ENCODE data around the gene PLAGL2. TPM values are rescaled to one million over a fixed set of nuclear protein-coding genes. Genes with fewer than 3 reads are reported as not detected.

The PLAGL2 gene
- total and polyA plus RNA-seq, 2 of the 4 experiments (the other 2 are of a cell fraction): 2.9 to 7.7 TPM

GRCh38 chr20:32150291-32150848 is 57.2 kb downstream of the PLAGL2 start:
- no peak overlapping the region for H4K8ac ChIP-seq (ENCODE audit: low read depth in 2 of 2, low read length in 2 of 2)
- H4K5ac ChIP-seq (ENCODE audit: low read depth, low read length): no peak overlapping the region
- no peak overlapping the region for H3K4ac ChIP-seq (ENCODE audit: low read depth, low read length)
- ATAC-seq (ENCODE audit: low read depth) (no peak), DNase-seq (no peak)
- no peak overlapping the region for H3K4me3 ChIP-seq (ENCODE audit: insufficient read depth, low read depth, low read length)
- intact Hi-C loops (cut with micrococcal nuclease): no loop called here
- no peak overlapping the region for H2BK5ac ChIP-seq (ENCODE audit: low read depth, low read length, poor library complexity, severe bottlenecking)
- peaks cover 5% of the 10 kb centered on the region; the same call in 1 of the 2 replicates for H3K4me1 ChIP-seq (ENCODE audit: control insufficient read depth, insufficient read depth, low read length)
- H2AK9ac ChIP-seq (replicated peaks; ENCODE audit: low read depth, low read length, poor library complexity): peak overlapping the region; percentile 65
- ChIA-PET POLR2A (ENCODE audit: unreplicated experiment) (interaction anchor here (0.6 kb wide), 2 partner anchors 34 to 315 kb away, joined by 5 to 7 read pairs; no protein-coding TSS in a partner anchor), CTCF (no interaction called here)
- BruUV-seq (replicated peaks): no TSS peak
- no peak overlapping the region for H4K91ac ChIP-seq (ENCODE audit: insufficient read depth, low read depth, low read length)
- H2AK5ac ChIP-seq (ENCODE audit: low read depth, low read length): no peak overlapping the region
- H2BK15ac ChIP-seq (ENCODE audit: low read depth, low read length): no peak overlapping the region
- H3K27ac ChIP-seq (ENCODE audit: insufficient read depth, low read length): no peak overlapping the region
- no peak overlapping the region for H3K4me2 ChIP-seq (ENCODE audit: low read depth, low read length)
- H3K9ac ChIP-seq (ENCODE audit: low read depth, low read length): no peak overlapping the region
- in situ Hi-C loops (cut with MboI; ENCODE audit: low sequenced_read_pairs): no loop called here
- H3K9me1 ChIP-seq (ENCODE audit: insufficient read depth, low read length): peaks cover 20% of the 10 kb centered on the region; the same call in 1 of the 2 replicates
- H3K27me3 ChIP-seq (ENCODE audit: control insufficient read depth, insufficient read depth, low read length): no peaks in the 10 kb centered on the region
- dilution Hi-C loops (cut with HindIII; ENCODE audit: low sequenced_read_pairs, unreplicated experiment): no loop called here
- no peak overlapping the region for H3K14ac ChIP-seq (replicated peaks; ENCODE audit: low read depth, low read length)
- peaks cover 0 to 28% of the 10 kb centered on the region in 2 experiments; a peak in 2 of 4 replicates for H3K79me1 ChIP-seq (ENCODE audit: low read depth in 1 of 2, low read length in 2 of 2)
- peak overlapping the region; percentile 63 for H2AFZ ChIP-seq (replicated peaks; ENCODE audit: low read length, poor library complexity)
- H3K23ac ChIP-seq (ENCODE audit: low read depth, low read length): no peak overlapping the region
- H4K20me1 ChIP-seq (ENCODE audit: insufficient read depth, low read length): peaks cover 11% of the 10 kb centered on the region
- no peak overlapping the region for H2BK20ac ChIP-seq (ENCODE audit: low read depth, low read length)
- H2BK120ac ChIP-seq (ENCODE audit: low read depth, low read length): no peak overlapping the region
- WGBS, 2 experiments (ENCODE audit: extremely low coverage in 2 of 2, insufficient read length in 1 of 2): no CpG with 5 or more reads among the region's 10 CpGs
- no peaks in the 10 kb centered on the region for H3K9me3 ChIP-seq (ENCODE audit: control insufficient read depth, insufficient read depth, low read length)
- H3K18ac ChIP-seq (ENCODE audit: low read depth, low read length): no peak overlapping the region
- H3K56ac ChIP-seq (ENCODE audit: extremely low read depth, insufficient read depth, low read length): no peak overlapping the region
- H3K36me3 ChIP-seq (ENCODE audit: control insufficient read depth, insufficient read depth, low read length): peaks cover 63% of the 10 kb centered on the region
- TF ChIP-seq RFX5 (IDR thresholded peaks at IDR 0.05; ENCODE audit: low read depth, low read length) (no peak), CTCF (conservative IDR thresholded peaks at IDR 0.05; ENCODE audit: low read depth, low read length) (no peak), ELK1 (IDR thresholded peaks at IDR 0.05; ENCODE audit: borderline replicate concordance, low read depth, low read length) (no peak), SMC3 (IDR thresholded peaks at IDR 0.05; ENCODE audit: low read depth, low read length) (no peak), CHD1 (IDR thresholded peaks at IDR 0.05; ENCODE audit: low read depth, low read length) (no peak), RCOR1 (IDR thresholded peaks at IDR 0.05; ENCODE audit: insufficient replicate concordance, low read length) (no peak), POLR2A (IDR thresholded peaks at IDR 0.05; ENCODE audit: low read depth, low read length) (no peak), BHLHE40 (IDR thresholded peaks at IDR 0.05; ENCODE audit: low read depth, low read length) (no peak)

Data from IMR-90 (cell line).